Measurements from ENCODE around the gene ESYT1.

ESYT1 gene

GRCh38 chr12:56104815-56105608 lies 23.1 kb upstream of the ESYT1 start (continued):
- TF ChIP-seq MYNN (tag by site-specific recombination; IDR thresholded peaks at IDR 0.05; ENCODE audit: borderline replicate concordance) = no peak
- TF ChIP-seq ZNF560 (tag by site-specific recombination; IDR thresholded peaks at IDR 0.05; ENCODE audit: borderline replicate concordance) = no peak
- 0 out of 2 replicates have a peak, but pooled peaks have one; percentile 17 for TF ChIP-seq ZNF24 (tag by site-specific recombination; IDR thresholded peaks at IDR 0.05)
- no peak for TF ChIP-seq HOXA7 (CRISPR knock-in tag; IDR thresholded peaks at IDR 0.05; ENCODE audit: borderline replicate concordance)
- TF ChIP-seq ZNF175 (tag by site-specific recombination; IDR thresholded peaks at IDR 0.05) = no peak
- TF ChIP-seq SALL2 (tag by site-specific recombination; IDR thresholded peaks at IDR 0.05; ENCODE audit: borderline replicate concordance) = no peak
- TF ChIP-seq ZNF146 (tag by site-specific recombination; IDR thresholded peaks at IDR 0.05) = no peak
- TF ChIP-seq SCRT2 (tag by site-specific recombination; IDR thresholded peaks at IDR 0.05) = peak; percentile 75
- TF ChIP-seq IKZF3 (tag by site-specific recombination; IDR thresholded peaks at IDR 0.05) = no peak; the same call in 1 of the 2 replicates

GRCh38 chr12:56105609-56105902 lies 22.5 kb upstream of the ESYT1 start:
- TF ChIP-seq ZNF623 (tag by site-specific recombination; IDR thresholded peaks at IDR 0.05) = no peak
- TF ChIP-seq ZNF184 (tag by site-specific recombination; IDR thresholded peaks at IDR 0.05) = 0 out of 2 replicates have a peak, but pooled peaks have one; percentile 23
- no peak for TF ChIP-seq ZNF610 (tag by site-specific recombination; IDR thresholded peaks at IDR 0.05; ENCODE audit: borderline replicate concordance)
- no peak for TF ChIP-seq ZNF426 (tag by site-specific recombination; IDR thresholded peaks at IDR 0.05)
- no peak for TF ChIP-seq ZNF768 (tag by site-specific recombination; IDR thresholded peaks at IDR 0.05)
- peak; percentile 86 for TF ChIP-seq PRDM1 (tag by site-specific recombination; IDR thresholded peaks at IDR 0.05)
- no peak for TF ChIP-seq ZNF488 (tag by site-specific recombination; IDR thresholded peaks at IDR 0.05)
- no peak for TF ChIP-seq PRDM6 (tag by site-specific recombination; IDR thresholded peaks at IDR 0.05)
- TF ChIP-seq KLF17 (tag by site-specific recombination; IDR thresholded peaks at IDR 0.05) = no peak
- no peak for TF ChIP-seq ZNF433 (tag by site-specific recombination; IDR thresholded peaks at IDR 0.05; ENCODE audit: low read depth)
- Histone ChIP-seq H3K9me3 (ENCODE audit: control insufficient read depth, insufficient read depth, low read depth, low read length) (no peaks in the 10 kb centered on the region), H3K4me1 (ENCODE audit: control insufficient read depth, insufficient read depth, low read length) (0 out of 2 replicates have a peak, but pooled peaks cover 2% of the 10 kb centered on the region), H3K36me3 (ENCODE audit: control insufficient read depth in 2 of 2, insufficient read depth in 1 of 2, low read length in 2 of 2) (peaks cover 37 to 58% of the 10 kb centered on the region in 2 experiments), H3K4me3 (ENCODE audit: low read depth, low read length) (peak overlapping the region; percentile 82), H3K27ac (ENCODE audit: extremely low read depth, low read depth, low read length) (no peak overlapping the region; the same call in 1 of the 2 replicates)
- ChIA-PET POLR2A (interaction anchor here (0.8 to 3.9 kb wide), 9 partner anchors 12 to 132 kb away, joined by 3 to 165 read pairs (median 29); partner anchors contain the start of genes ERBB3, ESYT1, MYL6 and RAB5B), CTCF (interaction anchor here (0.5 to 4.7 kb wide), 4 partner anchors 13 to 1237 kb away, joined by 5 to 27 read pairs (median 18); partner anchors contain the start of genes ERBB3, RPL41, SMARCC2 and ZC3H10)

- H3K4me1 ChIP-seq (ENCODE audit: control insufficient read depth, insufficient read depth, low read length) = 0 out of 2 replicates have a peak, but pooled peaks cover 2% of the 10 kb centered on the region
- CTCF ChIA-PET = interaction anchor here (1.0 to 2.2 kb wide), 4 partner anchors 11 to 369 kb away, joined by 3 to 9 read pairs (median 3); partner anchors contain the start of genes ERBB3 and ZC3H10
- H3K9me3 ChIP-seq (ENCODE audit: control insufficient read depth, insufficient read depth, low read depth, low read length) = no peaks in the 10 kb centered on the region
- H3K36me3 ChIP-seq (ENCODE audit: control insufficient read depth in 2 of 2, insufficient read depth in 1 of 2, low read length in 2 of 2) = peaks cover 50 to 69% of the 10 kb centered on the region in 2 experiments
- POLR2A ChIA-PET = interaction anchor here (0.7 to 3.1 kb wide), 4 partner anchors 8 to 134 kb away, joined by 3 to 16 read pairs (median 3); partner anchors contain the start of genes RAB5B and ZC3H10
- peak overlapping the region; percentile 12; the same call in 1 of the 2 replicates for H3K27ac ChIP-seq (ENCODE audit: extremely low read depth, low read depth, low read length)
- no peak overlapping the region for H3K4me3 ChIP-seq (ENCODE audit: low read depth, low read length)
- TF ChIP-seq ZNF2 (tag by site-specific recombination; IDR thresholded peaks at IDR 0.05) (no peak), MEIS1 (CRISPR knock-in tag; IDR thresholded peaks at IDR 0.05; ENCODE audit: borderline replicate concordance) (no peak), ZNF202 (tag by site-specific recombination; IDR thresholded peaks at IDR 0.05; ENCODE audit: borderline replicate concordance) (no peak), ZSCAN5A (tag by site-specific recombination; IDR thresholded peaks at IDR 0.05) (no peak), ZEB2 (tag by site-specific recombination; IDR thresholded peaks at IDR 0.05) (no peak), ZNF843 (tag by site-specific recombination; IDR thresholded peaks at IDR 0.05) (no peak), ZNF777 (tag by site-specific recombination; IDR thresholded peaks at IDR 0.05; ENCODE audit: borderline replicate concordance) (no peak), ZIC2 (tag by site-specific recombination; IDR thresholded peaks at IDR 0.05) (no peak), ZNF585B (tag by site-specific recombination; IDR thresholded peaks at IDR 0.05) (no peak), KLF1 (tag by site-specific recombination; IDR thresholded peaks at IDR 0.05) (no peak)
Measured at GRCh38 chr12:56107242-56107641, 20.8 kb upstream of the ESYT1 start.
